Measurements from ENCODE around the gene PSMC3. TPM values are rescaled to one million over a fixed set of nuclear protein-coding genes. Genes with fewer than 3 reads are reported as not detected.
A peak's percentile ranks its signal among the peaks of the same experiment; 100 is the strongest.

Gene PSMC3
- total and polyA plus RNA-seq, 2 donors (not counting 1 experiment from before 2014, with no cell fraction given) = 36.7 to 62.7 TPM

GRCh38 chr11:47408598-47409439 is 17.4 kb downstream of the PSMC3 start:
- DNase-seq (no peak), ATAC-seq (ENCODE audit: low read depth) (no peak)
- H3K36me3 ChIP-seq (replicated peaks in 1 of 2; ENCODE audit: control extremely low read depth in 1 of 2, control insufficient read depth in 1 of 2, extremely low read depth in 1 of 2, insufficient read depth in 2 of 2, low read length in 1 of 2) = peaks cover 0 to 4% of the 10 kb centered on the region in 2 experiments
- 16% methylated on average over 49 of the region's 50 CpGs for WGBS (ENCODE audit: insufficient coverage)
- TF ChIP-seq EZH2 (IDR thresholded peaks at IDR 0.05; ENCODE audit: borderline replicate concordance, insufficient read depth, low read depth, low read length, poor library complexity, severe bottlenecking) = no peak
- TF ChIP-seq CTCF (IDR thresholded peaks at IDR 0.05) = no peak
- peak overlapping the region; percentile 98 for H3K4me2 ChIP-seq (replicated peaks; ENCODE audit: low read depth, low read length, poor library complexity, severe bottlenecking)
- Mint-ChIP-seq H3K27me3 (no peaks in the 10 kb centered on the region), H3K4me1 (peaks cover 27% of the 10 kb centered on the region), H3K4me3 (peak overlapping the region; percentile 90), H3K9me3 (ENCODE audit: insufficient read depth) (no peaks in the 10 kb centered on the region), H3K27ac (peak overlapping the region; percentile 94)
- peak overlapping the region; percentile 75 for H3K9ac ChIP-seq (ENCODE audit: low read length)
- ChIA-PET CTCF (interaction anchor here (0.8 to 19.1 kb wide), 7 partner anchors 15 to 160 kb away, joined by 3 to 345 read pairs (median 5); partner anchors contain the start of genes ACP2, MADD and SPI1), POLR2A (interaction anchor here (0.6 to 2.7 kb wide), 7 partner anchors 9 to 202 kb away, joined by 4 to 15 read pairs (median 6); partner anchors contain the start of genes ACP2, DDB2 and SPI1)
- H4K20me1 ChIP-seq (ENCODE audit: control insufficient read depth, insufficient read depth, low read length, poor library complexity, severe bottlenecking) = no peaks in the 10 kb centered on the region
- peak overlapping the region; percentile 34 to 73 (median 60) for H3K4me3 ChIP-seq (ENCODE audit: control extremely low read depth in 1 of 5, extremely low read depth in 1 of 5, insufficient read depth in 1 of 5, low read depth in 2 of 5, low read length in 4 of 5)
- H3K27me3 ChIP-seq (replicated peaks in 1 of 4; ENCODE audit: control extremely low read depth in 1 of 4, control insufficient read depth in 3 of 4, insufficient read depth in 4 of 4, low read length in 3 of 4) = no peaks in the 10 kb centered on the region
- H3K9me3 ChIP-seq (ENCODE audit: control extremely low read depth in 1 of 3, control insufficient read depth in 2 of 3, insufficient read depth in 1 of 3, low read length in 2 of 3) = no peaks in the 10 kb centered on the region
- intact Hi-C loops (cut with micrococcal nuclease) = loop anchor here (1.0 to 10.0 kb wide), 13 partner anchors 9 to 446 kb away; partner anchors contain the start of genes ACP2, CELF1, DDB2 and FNBP4
- peak overlapping the region; percentile 74 to 89 for H3K27ac ChIP-seq (ENCODE audit: low read length in 2 of 2)
- peak overlapping the region; percentile 99 for H2AFZ ChIP-seq (ENCODE audit: insufficient read depth, low read depth, low read length, poor library complexity, severe bottlenecking)
- H3K79me2 ChIP-seq (ENCODE audit: control insufficient read depth, insufficient read depth, low read length) = no peaks in the 10 kb centered on the region
- peaks cover 16 to 25% of the 10 kb centered on the region in 2 donors for H3K4me1 ChIP-seq (ENCODE audit: control insufficient read depth in 2 of 2, insufficient read depth in 2 of 2, low read length in 2 of 2)
